Left renal cortex interstitium (tissue), 4 donors: ENCODE measurements around the gene KCNMB1. TPM values are rescaled to one million over a fixed set of nuclear protein-coding genes. Genes with fewer than 3 reads are reported as not detected.
"Not testable (repeated sequence)": the region's sequence is repeated elsewhere in the genome, so short reads cannot be mapped to it uniquely, and the experiment has no call there.

ENCODE experiments used
- DNase-seq, 4 donors: peaks; one replicate each; pipeline ENCODE4 v3.0.0-alpha.2; 2013; ENCODE audit warnings: low read depth in 4 of 4, low spot score in 2 of 4, missing footprints in 1 of 4
- polyA plus RNA-seq, 4 donors: library from polyadenylated mRNA; unstranded; fragments of 120-200 nt; gene quantifications; one replicate each; pipeline ENCODE4 v1.2.1, GENCODE V29; 2013; ENCODE audit not compliant: insufficient read length in 4 of 4

KCNMB1 gene
- polyA plus RNA-seq, 4 donors, result 1.2 to 1.9 (median 1.5) TPM

- DNase-seq, result no peak
These were observed 8.7 kb downstream of the KCNMB1 start for GRCh38 chr5:170380361-170380951.

GRCh38 chr5:170378740-170379139, 10.4 kb downstream of the KCNMB1 start:
- no peak for DNase-seq

- DNase-seq, result no peak
These were observed 12.1 kb downstream of the KCNMB1 start for GRCh38 chr5:170377027-170377426.

- not testable (repeated sequence) for DNase-seq
These were observed 12.6 kb downstream of the KCNMB1 start for GRCh38 chr5:170376526-170376925.

- DNase-seq, result no peak
These were observed 13.9 kb downstream of the KCNMB1 start for GRCh38 chr5:170375283-170375682.

GRCh38 chr5:170372971-170373370, 16.2 kb downstream of the KCNMB1 start:
- DNase-seq, result no peak

- DNase-seq, result no peak
These were observed 20.6 kb downstream of the KCNMB1 start for GRCh38 chr5:170368586-170368985.

GRCh38 chr5:170366276-170366675, 22.9 kb downstream of the KCNMB1 start:
- DNase-seq, result no peak

GRCh38 chr5:170365831-170366230, 23.3 kb downstream of the KCNMB1 start:
- DNase-seq, result no peak

- no peak for DNase-seq
These were observed 24.2 kb downstream of the KCNMB1 start for GRCh38 chr5:170365011-170365410.

GRCh38 chr5:170363671-170364070, 25.5 kb downstream of the KCNMB1 start:
- no peak for DNase-seq

GRCh38 chr5:170362656-170363055, 26.5 kb downstream of the KCNMB1 start:
- no peak for DNase-seq

- no peak for DNase-seq
These were observed 27.1 kb downstream of the KCNMB1 start for GRCh38 chr5:170362102-170362501.

- DNase-seq, result no peak
These were observed 27.6 kb downstream of the KCNMB1 start for GRCh38 chr5:170361616-170362015.

- no peak for DNase-seq
These were observed 28.1 kb downstream of the KCNMB1 start for GRCh38 chr5:170361116-170361515.

- no peak for DNase-seq
These were observed 28.5 kb downstream of the KCNMB1 start for GRCh38 chr5:170360709-170361108.

GRCh38 chr5:170357955-170358444, 31.2 kb downstream of the KCNMB1 start:
- DNase-seq, result no peak

GRCh38 chr5:170355601-170356098, 33.5 kb downstream of the KCNMB1 start:
- no peak for DNase-seq

- no peak for DNase-seq
These were observed 35.2 kb downstream of the KCNMB1 start for GRCh38 chr5:170353961-170354360.

- no peak for DNase-seq
These were observed 36.0 kb downstream of the KCNMB1 start for GRCh38 chr5:170353011-170353761.

- DNase-seq, result no peak
These were observed 41.0 kb downstream of the KCNMB1 start for GRCh38 chr5:170348137-170348633.
